Activated T-helper 1 cell treated with Interleukin-2 at 50 U/mL for 16 hours (primary cell): ENCODE data around the gene RAP1GDS1.
"Not testable (repeated sequence)": the region's sequence is repeated elsewhere in the genome, so short reads cannot be mapped to it uniquely, and the experiment has no call there.

Experiments
- DNase-seq: peaks from one replicate; pipeline ENCODE4 v3.0.0-alpha.2; 2020; ENCODE audit warnings: low read depth

RAP1GDS1 gene

GRCh38 chr4:98444371-98444770 lies 183.2 kb downstream of the RAP1GDS1 start:
- DNase-seq, result no peak

DNA sequence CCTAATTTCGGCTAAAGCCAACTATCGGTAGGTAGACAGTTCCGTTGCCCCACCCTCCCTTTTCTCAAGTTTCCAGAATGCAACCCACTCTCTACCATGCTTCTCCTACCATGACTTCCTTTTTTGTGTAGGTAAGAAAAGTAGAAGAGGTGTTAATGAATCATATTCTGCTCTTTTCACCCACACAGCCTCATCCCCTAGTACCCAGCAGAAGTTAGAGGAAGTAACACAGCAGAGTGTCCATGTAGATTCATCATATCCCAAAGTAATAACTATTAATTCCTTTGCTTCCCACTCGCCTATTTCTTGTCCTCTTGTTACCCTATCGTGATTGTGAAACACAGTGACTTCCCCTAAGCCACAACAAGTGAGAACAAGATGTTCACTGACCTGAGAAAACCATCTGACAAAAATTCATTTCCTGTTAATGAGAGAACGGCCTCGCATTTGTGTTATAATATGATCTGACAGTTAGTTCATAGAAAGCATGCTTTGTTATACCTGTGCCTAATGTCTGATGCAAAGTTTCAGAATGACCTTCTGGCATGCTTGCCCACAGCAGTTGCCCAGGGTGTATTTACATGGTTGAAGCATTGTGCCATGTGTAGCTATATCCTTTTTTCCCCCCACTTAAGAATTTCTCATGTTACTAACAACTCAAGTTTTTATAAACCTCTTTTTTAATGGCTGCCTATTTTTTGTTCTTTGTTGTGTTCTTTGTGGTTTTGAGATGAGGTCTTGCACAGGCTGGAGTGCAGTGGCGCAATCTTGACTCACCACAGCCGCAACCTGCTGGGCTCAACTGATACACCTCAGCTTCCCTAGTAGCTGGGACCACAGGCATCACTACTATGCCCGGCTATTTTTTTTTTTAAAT lies 185.6 kb downstream of the RAP1GDS1 start:
- peak; percentile 44 for DNase-seq

DNA sequence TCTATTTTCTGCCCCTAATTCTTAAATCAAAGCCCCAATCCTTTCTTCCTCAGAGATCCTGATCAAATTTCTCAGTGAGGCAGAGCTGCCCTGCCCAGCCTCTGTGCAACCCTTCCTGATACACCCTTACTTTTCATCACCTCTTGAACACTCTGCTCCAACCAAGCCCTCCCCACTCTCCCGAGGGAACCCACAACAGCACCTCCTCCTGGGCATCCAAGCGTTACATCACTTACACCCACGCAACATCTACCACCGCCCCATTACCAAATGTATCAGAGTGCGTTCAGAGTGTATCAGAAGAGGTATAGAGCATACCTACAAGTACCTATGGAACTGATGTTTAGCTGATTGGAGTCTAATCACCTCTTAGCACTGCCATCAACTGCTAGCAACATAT lies 186.5 kb downstream of the RAP1GDS1 start:
- DNase-seq, result no peak

GRCh38 chr4:98448908-98449307 lies 187.7 kb downstream of the RAP1GDS1 start:
- DNase-seq, result peak; percentile 5

- no peak for DNase-seq
Observed at GRCh38 chr4:98452091-98452490, 190.9 kb downstream of the RAP1GDS1 start.

GRCh38 chr4:98457422-98457821 lies 196.2 kb downstream of the RAP1GDS1 start:
- not testable (repeated sequence) for DNase-seq

GRCh38 chr4:98461121-98461865 lies 200.1 kb downstream of the RAP1GDS1 start:
- not testable (repeated sequence) for DNase-seq

DNA sequence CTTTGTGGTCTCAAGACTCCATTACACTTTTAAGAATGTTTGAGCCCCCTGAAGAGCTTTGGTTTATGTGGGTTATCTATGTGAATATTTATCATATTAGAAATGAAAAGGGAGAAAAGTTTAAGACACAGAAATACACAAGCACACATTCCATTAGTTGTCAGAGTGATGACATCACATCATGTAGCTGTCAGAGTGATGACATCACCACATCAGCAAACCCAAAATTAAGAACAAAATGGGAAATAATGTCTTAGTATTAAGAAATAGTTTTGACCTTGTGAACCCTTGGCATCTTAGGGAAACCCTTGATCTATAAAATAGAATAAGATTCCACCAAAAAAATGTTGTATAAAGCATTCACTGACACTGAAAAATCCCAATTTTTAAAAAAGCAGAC lies 201.3 kb downstream of the RAP1GDS1 start:
- no peak for DNase-seq

DNA sequence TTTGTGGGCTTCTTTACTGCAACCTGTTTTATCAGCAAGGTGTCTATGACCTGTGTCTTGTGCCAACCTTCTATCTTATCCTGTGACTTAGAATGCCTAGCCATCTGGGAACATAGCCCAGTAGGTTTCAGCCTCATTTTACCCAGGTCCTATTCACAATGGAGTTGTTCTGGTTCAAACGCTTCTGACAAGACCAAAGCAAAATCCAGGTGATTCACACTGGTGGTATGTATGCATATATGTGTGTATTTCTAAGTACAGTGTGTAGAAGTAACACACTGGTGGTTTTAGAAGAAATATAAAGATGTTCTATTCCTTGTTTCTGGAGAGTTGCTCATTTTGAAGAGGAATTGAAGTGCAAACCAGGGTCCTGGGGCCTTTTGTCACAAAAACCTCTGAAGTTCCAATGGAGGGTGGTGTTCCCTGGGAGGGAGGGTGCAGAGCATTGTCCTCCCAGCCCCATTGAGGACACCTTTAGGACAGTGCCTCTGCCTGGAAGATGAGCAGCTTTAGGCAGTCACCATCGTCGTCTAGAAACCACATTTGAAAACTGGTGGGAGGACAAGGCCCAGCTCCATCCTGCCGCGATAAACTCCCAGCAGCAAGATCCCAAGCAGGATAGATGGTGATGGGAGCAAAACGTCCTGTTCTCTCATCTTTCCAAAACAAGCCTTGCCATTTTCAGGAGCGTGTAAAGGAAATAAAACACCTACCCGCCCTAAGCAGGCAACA lies 205.8 kb downstream of the RAP1GDS1 start:
- no peak for DNase-seq

GRCh38 chr4:98467627-98468072 lies 206.5 kb downstream of the RAP1GDS1 start:
- DNase-seq, result peak; percentile 46

- no peak for DNase-seq
Observed at GRCh38 chr4:98468709-98469108, 207.5 kb downstream of the RAP1GDS1 start.

DNA sequence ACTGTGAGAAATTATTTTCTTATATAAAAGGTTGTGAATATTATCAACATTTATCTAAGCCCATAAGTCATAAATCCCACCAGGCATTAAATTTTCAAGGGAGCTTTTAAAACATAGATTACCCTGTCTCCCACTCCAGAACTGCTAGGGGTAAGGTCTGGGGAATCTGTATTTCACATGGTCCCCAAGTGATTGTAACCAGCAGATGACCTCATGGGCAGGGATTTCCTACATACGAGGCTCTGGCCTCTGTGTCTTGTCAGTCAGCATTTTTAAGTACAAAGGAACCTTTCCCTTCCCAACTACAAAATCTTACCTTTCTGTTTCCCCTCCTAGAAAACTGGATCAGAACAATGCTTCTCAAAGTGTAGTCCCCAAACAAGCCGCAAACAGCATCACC lies 208.6 kb downstream of the RAP1GDS1 start:
- no peak for DNase-seq

- DNase-seq, result no peak
Observed at GRCh38 chr4:98470366-98470765, 209.2 kb downstream of the RAP1GDS1 start.

- DNase-seq, result no peak
Observed at GRCh38 chr4:98470831-98471230, 209.6 kb downstream of the RAP1GDS1 start.

GRCh38 chr4:98473046-98473445 lies 211.9 kb downstream of the RAP1GDS1 start:
- DNase-seq, result no peak

DNA sequence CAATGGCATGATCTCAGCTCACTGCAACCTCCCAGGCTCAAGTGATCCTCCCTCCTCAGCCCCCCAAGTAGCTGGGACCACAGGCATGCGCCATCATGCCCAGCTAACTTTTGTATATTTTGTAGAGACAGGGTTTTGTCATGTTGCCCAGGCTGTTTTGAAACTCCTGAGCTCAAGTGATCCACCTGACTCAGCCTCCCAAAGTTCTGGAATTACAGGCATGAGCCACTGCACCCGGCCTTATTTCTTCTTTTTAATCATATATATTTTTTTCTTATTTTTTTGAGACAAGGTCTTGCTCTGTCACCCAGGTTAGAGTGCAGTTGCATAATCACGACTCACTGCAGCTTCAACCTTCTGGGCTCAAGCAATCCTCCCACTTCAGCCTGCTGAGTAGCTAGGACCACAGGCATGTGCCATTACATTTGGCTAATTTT lies 213.2 kb downstream of the RAP1GDS1 start:
- no peak for DNase-seq

DNA sequence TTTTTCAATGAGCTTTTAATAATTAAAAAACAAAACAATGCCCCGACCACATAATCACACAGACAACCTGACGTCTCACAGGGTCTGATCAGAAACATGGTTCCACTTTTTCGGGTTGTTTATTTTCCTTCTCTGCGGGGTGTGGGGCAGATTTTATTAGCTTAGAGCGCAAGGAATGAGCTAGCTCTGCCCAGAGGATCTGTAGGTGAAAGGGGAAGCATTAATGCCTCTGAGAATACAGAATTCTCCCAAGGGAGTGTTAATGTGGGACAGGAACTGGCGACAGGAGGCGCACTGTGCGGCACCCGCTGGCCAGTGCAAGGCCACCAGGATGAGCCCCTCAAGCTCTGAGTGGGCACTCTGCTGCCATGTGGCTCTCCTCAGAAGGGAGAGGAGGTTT lies 215.7 kb downstream of the RAP1GDS1 start:
- no peak for DNase-seq

DNA sequence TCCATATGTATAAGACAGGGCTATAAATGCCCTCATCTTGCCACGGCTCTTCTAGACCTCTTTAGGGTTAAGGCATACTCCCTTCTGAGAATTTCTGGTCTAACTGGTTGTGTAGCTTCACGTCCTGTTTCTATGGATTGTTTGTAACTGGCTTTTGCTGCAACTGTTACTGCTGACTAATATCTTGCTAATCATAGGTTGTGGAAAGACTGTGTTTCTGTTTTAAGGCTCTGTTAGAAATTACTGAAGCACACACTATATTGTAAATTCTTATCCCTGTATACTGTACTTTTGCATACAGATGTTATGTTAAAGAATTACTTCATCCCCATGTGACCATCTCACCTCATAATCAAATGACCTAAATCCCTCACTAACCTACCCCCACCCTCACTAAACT lies 218.4 kb downstream of the RAP1GDS1 start:
- not testable (repeated sequence) for DNase-seq

DNA sequence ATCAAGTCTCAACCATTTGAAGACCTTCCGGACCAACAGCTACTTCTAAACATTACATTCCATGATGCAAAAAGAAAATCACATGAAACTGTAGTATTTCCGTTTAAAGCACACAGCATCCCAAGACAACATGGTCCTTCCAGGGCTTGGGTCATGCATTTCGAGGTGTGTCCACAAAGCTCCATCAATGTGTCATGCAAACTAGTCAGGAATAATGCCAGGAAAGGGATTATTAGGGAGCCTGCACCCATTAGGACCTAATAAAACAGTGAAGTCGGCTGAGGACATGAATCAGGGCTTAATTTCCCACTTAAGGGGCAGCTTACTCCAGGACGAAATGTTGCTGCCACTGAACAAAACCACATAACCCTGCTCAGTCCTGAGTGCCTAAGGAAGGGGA lies 219.4 kb downstream of the RAP1GDS1 start:
- no peak for DNase-seq

DNA sequence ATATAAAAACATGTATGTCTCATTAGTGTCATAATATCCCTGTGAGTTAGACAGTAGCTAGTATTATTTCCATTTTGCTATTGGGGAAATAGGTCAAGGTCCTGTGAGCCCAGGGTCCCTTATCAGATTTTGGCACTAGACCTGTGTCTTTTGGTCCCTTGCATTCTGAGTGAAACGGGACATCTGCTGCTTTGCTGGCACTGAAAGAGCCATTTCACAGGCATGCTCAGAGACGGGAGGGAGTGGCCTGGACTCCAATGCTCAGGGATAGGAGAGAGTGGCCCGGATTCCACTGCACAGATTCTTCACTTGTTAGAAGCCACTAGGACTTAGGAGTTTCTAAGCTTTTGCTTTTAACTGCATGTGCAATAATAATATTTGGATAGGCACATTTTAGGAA lies 220.0 kb downstream of the RAP1GDS1 start:
- DNase-seq, result no peak

- no peak for DNase-seq
Observed at GRCh38 chr4:98482503-98482846, 221.3 kb downstream of the RAP1GDS1 start.
